H1 (cell line): Measurements from ENCODE around the gene PKD2. TPM values are rescaled to one million over a fixed set of nuclear protein-coding genes. Genes with fewer than 3 reads are reported as not detected.

ENCODE experiments used
- CTCF ChIA-PET: fragments of 300-600 bp; sonication (Branson Sonifier 250); formaldehyde crosslinking; loops from one replicate; lab custom pipeline; 2021; ENCODE audit not compliant: partially characterized antibody; lab: Charles Lee
- POLR2A ChIA-PET: fragments of 300-600 bp; sonication (Branson Sonifier 250); formaldehyde crosslinking; loops from one replicate; lab custom pipeline; 2021; ENCODE audit warnings: inconsistent platforms; ENCODE audit not compliant: partially characterized antibody; lab: Charles Lee
- DNase-seq, 2 experiments: peaks; one replicate each; pipeline versions ENCODE4 v3.0.0 to v3.0.0-alpha.2; 2010 to 2022; ENCODE audit warnings: low spot score in 2 of 2, low read depth in 1 of 2, mixed read lengths in 1 of 2
- FAIRE-seq: peaks from 2 replicates; lab custom pipeline; 2011; peaks lifted over from hg19 to GRCh38; lab: Jason Lieb, UNC
- H2AFZ ChIP-seq: 2 replicates; pipeline ENCODE4 v1.8.1; 2012; ENCODE audit warnings: low read length, inconsistent platforms
- H2AK5ac ChIP-seq: 2 replicates; pipeline ENCODE4 v1.6.1; 2013; ENCODE audit warnings: low read depth, low read length
- H2BK120ac ChIP-seq: replicated peaks from 2 replicates; pipeline ENCODE3; 2013; ENCODE audit warnings: low read depth, low read length, inconsistent platforms
- H2BK12ac ChIP-seq: 2 replicates; pipeline ENCODE4 v1.6.1; 2013; ENCODE audit warnings: low read depth, low read length
- H2BK15ac ChIP-seq: 2 replicates; pipeline ENCODE4 v1.6.1; 2013; ENCODE audit warnings: low read length
- H2BK20ac ChIP-seq: 2 replicates; pipeline ENCODE4 v1.6.1; 2013; ENCODE audit warnings: low read length
- H2BK5ac ChIP-seq: 2 replicates; pipeline ENCODE4 v1.6.1; 2013; ENCODE audit warnings: low read depth, low read length
- H3K14ac ChIP-seq: 2 replicates; pipeline ENCODE4 v1.6.1; 2013; ENCODE audit warnings: inconsistent platforms; ENCODE audit not compliant: insufficient read length
- H3K18ac ChIP-seq: 2 replicates; pipeline ENCODE4 v1.6.1; 2013; ENCODE audit warnings: low read length; ENCODE audit errors: extremely low read depth
- H3K23ac ChIP-seq: 2 replicates; pipeline ENCODE4 v1.6.1; 2013; ENCODE audit warnings: inconsistent platforms; ENCODE audit not compliant: insufficient read length
- H3K23me2 ChIP-seq: 2 replicates; pipeline ENCODE4 v1.6.1; 2013; ENCODE audit warnings: low read depth, low read length
- H3K27ac ChIP-seq: 2 replicates; pipeline ENCODE4 v1.6.1; 2011; ENCODE audit warnings: low read depth, low read length, inconsistent platforms
- H3K27me3 ChIP-seq, 4 experiments: replicated peaks in 1 of 4; 1 replicate in 1 of 4; 2 replicates in 3 of 4; pipeline versions ENCODE4 v1.6.1 to v1.8.1; 2011 to 2013; ENCODE audit warnings: low read length in 3 of 4, mild to moderate bottlenecking in 3 of 4, inconsistent platforms in 2 of 4, mixed read lengths in 2 of 4, moderate library complexity in 1 of 4; ENCODE audit not compliant: control insufficient read depth in 3 of 4, insufficient read depth in 3 of 4; ENCODE audit errors: extremely low read depth in 1 of 4
- H3K36me3 ChIP-seq, 4 experiments: 2 replicates each; pipeline versions ENCODE4 v1.6.1 to v1.8.1; 2011 to 2013; ENCODE audit warnings: mild to moderate bottlenecking in 4 of 4, low read length in 3 of 4, moderate library complexity in 2 of 4, control low read depth in 1 of 4, inconsistent platforms in 1 of 4; ENCODE audit not compliant: insufficient read depth in 4 of 4, control insufficient read depth in 2 of 4
- H3K4ac ChIP-seq: replicated peaks from 2 replicates; pipeline ENCODE3; 2013; ENCODE audit warnings: low read length, low read depth, mixed read lengths, inconsistent platforms; ENCODE audit not compliant: insufficient read length
- H3K4me1 ChIP-seq, 4 experiments: replicated peaks in 1 of 4; 1 replicate in 1 of 4; 2 replicates in 3 of 4; pipeline versions ENCODE4 v1.6.1 to v1.8.1; 2011 to 2013; ENCODE audit warnings: low read length in 3 of 4, inconsistent platforms in 2 of 4, mixed read lengths in 1 of 4; ENCODE audit not compliant: insufficient read depth in 4 of 4, control insufficient read depth in 3 of 4
- H3K4me2 ChIP-seq, 2 experiments: 2 replicates each; pipeline versions ENCODE4 v1.6.1 to v1.8.1; 2011 to 2013; ENCODE audit warnings: low read depth in 2 of 2, low read length in 2 of 2, control low read depth in 1 of 2, inconsistent platforms in 1 of 2, mild to moderate bottlenecking in 1 of 2; ENCODE audit not compliant: insufficient read depth in 1 of 2
- H3K4me3 ChIP-seq, 4 experiments: fragments of 200-600, 300-600 bp in 1 of 4; sonication (generic), shearing (Covaris generic), sonication (Bioruptor Twin) in 1 of 4; 2 replicates each; pipeline versions ENCODE4 v1.5.1 to v1.8.1; 2011 to 2016; ENCODE audit warnings: low read length in 4 of 4, low read depth in 3 of 4, control low read depth in 2 of 4, inconsistent platforms in 2 of 4, mild to moderate bottlenecking in 2 of 4, mixed read lengths in 1 of 4, moderate library complexity in 1 of 4; ENCODE audit not compliant: insufficient read depth in 2 of 4; ENCODE audit errors: extremely low read depth in 1 of 4
- H3K56ac ChIP-seq: replicated peaks from 2 replicates; pipeline ENCODE3; 2013; ENCODE audit warnings: low read depth, mild to moderate bottlenecking, mixed read lengths, low read length, inconsistent platforms; ENCODE audit not compliant: insufficient read length
- H3K79me1 ChIP-seq: 2 replicates; pipeline ENCODE4 v1.6.1; 2013; ENCODE audit warnings: low read depth, low read length, control low read depth
- H3K79me2 ChIP-seq, 2 experiments: 2 replicates each; pipeline versions ENCODE4 v1.6.1 to v1.8.1; 2012 to 2013; ENCODE audit warnings: low read length in 2 of 2, mild to moderate bottlenecking in 2 of 2, inconsistent platforms in 1 of 2; ENCODE audit not compliant: insufficient read depth in 2 of 2, control insufficient read depth in 1 of 2
- H3K9ac ChIP-seq, 4 experiments: replicated peaks in 1 of 4; 1 replicate in 1 of 4; 2 replicates in 3 of 4; pipeline versions ENCODE4 v1.6.1 to v1.8.1; 2011 to 2013; ENCODE audit warnings: low read depth in 3 of 4, low read length in 3 of 4, control low read depth in 2 of 4, mild to moderate bottlenecking in 2 of 4, moderate library complexity in 2 of 4, inconsistent platforms in 1 of 4; ENCODE audit errors: extremely low read depth in 1 of 4
- H3K9me3 ChIP-seq, 2 experiments: 2 replicates each; pipeline versions ENCODE4 v1.6.1 to v1.8.1; 2012 to 2013; ENCODE audit warnings: mild to moderate bottlenecking in 2 of 2, moderate library complexity in 2 of 2, control low read depth in 1 of 2, inconsistent platforms in 1 of 2, low read depth in 1 of 2, low read length in 1 of 2, mixed read lengths in 1 of 2; ENCODE audit not compliant: insufficient read depth in 2 of 2
- H4K20me1 ChIP-seq, 2 experiments: replicated peaks in 1 of 2; 2 replicates each; pipeline versions ENCODE3 to v1.8.1; 2011 to 2013; ENCODE audit warnings: inconsistent platforms in 2 of 2, low read length in 2 of 2, mild to moderate bottlenecking in 1 of 2; ENCODE audit not compliant: insufficient read depth in 2 of 2, control insufficient read depth in 1 of 2
- H4K5ac ChIP-seq: 2 replicates; pipeline ENCODE4 v1.6.1; 2013; ENCODE audit warnings: low read length, low read depth, mixed read lengths, inconsistent platforms; ENCODE audit not compliant: insufficient read length
- H4K8ac ChIP-seq: 2 replicates; pipeline ENCODE4 v1.8.0; 2013; ENCODE audit warnings: mild to moderate bottlenecking, moderate library complexity, low read length, inconsistent platforms; ENCODE audit not compliant: insufficient read depth; ENCODE audit errors: extremely low read depth
- H4K91ac ChIP-seq: replicated peaks from 2 replicates; pipeline ENCODE3; 2013; ENCODE audit warnings: low read length, mixed read lengths, inconsistent platforms; ENCODE audit not compliant: insufficient read length
- BACH1 ChIP-seq: IDR thresholded peaks from 2 replicates; pipeline ENCODE4 v1.6.1; 2012; ENCODE audit warnings: low read length, improper control_type of control experiment
- EGR1 ChIP-seq: IDR thresholded peaks from 2 replicates; pipeline ENCODE4 v1.6.1; 2011; ENCODE audit warnings: low read depth, low read length, borderline replicate concordance
- GABPA ChIP-seq: IDR thresholded peaks from 2 replicates; pipeline ENCODE4 v1.6.1; 2011; ENCODE audit warnings: mild to moderate bottlenecking, low read length, moderate library complexity, borderline replicate concordance; ENCODE audit not compliant: insufficient read depth
- HDAC2 ChIP-seq, 2 experiments: fragments of 300-600 bp in 1 of 2; sonication (generic) in 1 of 2; IDR thresholded peaks; 2 replicates each; pipeline ENCODE4 v1.6.1; 2011 to 2012; ENCODE audit warnings: low read depth in 2 of 2, low read length in 2 of 2, mild to moderate bottlenecking in 2 of 2, moderate library complexity in 2 of 2, borderline replicate concordance in 1 of 2, inconsistent platforms in 1 of 2
- JUN ChIP-seq: IDR thresholded peaks from 2 replicates; pipeline ENCODE4 v1.6.1; 2011; ENCODE audit warnings: low read depth, mild to moderate bottlenecking, improper control_type of control experiment, low read length
- KDM5A ChIP-seq: fragments of 200-600 bp; IDR thresholded peaks from 2 replicates; pipeline ENCODE4 v1.7.1; 2012; ENCODE audit warnings: mild to moderate bottlenecking, low read length, inconsistent platforms, mixed read lengths
- NANOG ChIP-seq: IDR thresholded peaks from 2 replicates; pipeline ENCODE4 v1.6.1; 2011; ENCODE audit warnings: low read length, low read depth, mild to moderate bottlenecking, inconsistent platforms; ENCODE audit not compliant: insufficient read depth, poor library complexity, severe bottlenecking
- PHF8 ChIP-seq: fragments of 200-600 bp; sonication (generic); conservative IDR thresholded peaks from 2 replicates; pipeline ENCODE4 v1.7.1; 2012; ENCODE audit warnings: low read depth, mild to moderate bottlenecking, inconsistent platforms, low read length, moderate library complexity
- RBBP5 ChIP-seq: IDR thresholded peaks from 2 replicates; pipeline ENCODE4 v1.7.1; 2012; ENCODE audit warnings: low read depth, mild to moderate bottlenecking, inconsistent platforms, low read length, moderate library complexity, borderline replicate concordance
- RXRA ChIP-seq: IDR thresholded peaks from 2 replicates; pipeline ENCODE4 v1.6.1; 2011; ENCODE audit warnings: low read depth, mild to moderate bottlenecking, low read length, moderate library complexity; ENCODE audit not compliant: insufficient read depth
- SIRT6 ChIP-seq: IDR thresholded peaks from one replicate; pipeline ENCODE4 v1.7.1; 2012; ENCODE audit warnings: low read length, inconsistent platforms
- SP2 ChIP-seq: IDR thresholded peaks from 2 replicates; pipeline ENCODE4 v1.6.1; 2012; ENCODE audit warnings: mild to moderate bottlenecking, low read length, inconsistent platforms
- SUZ12 ChIP-seq: fragments of 200-600 bp; sonication (generic); IDR thresholded peaks from 2 replicates; pipeline ENCODE4 v1.6.1; 2012; ENCODE audit warnings: mild to moderate bottlenecking, inconsistent platforms, low read length, moderate library complexity, mixed read lengths
- WGBS, 2 experiments: shearing (Covaris generic) in 1 of 2; methylation state at CpG; one replicate each; pipeline versions ENCODE4 v1.1.6 to v1.1.7; 2013 to 2015; ENCODE audit warnings: low lambda C conversion rate in 2 of 2, mixed read lengths in 2 of 2, inconsistent platforms in 1 of 2, low coverage in 1 of 2, missing lambda C conversion rate in 1 of 2; ENCODE audit not compliant: insufficient replicate concordance in 2 of 2, insufficient coverage in 1 of 2, insufficient read length in 1 of 2; ENCODE audit errors: extremely low coverage in 1 of 2, missing lambda C conversion rate in 1 of 2; 5-methylcytosine and 5-hydroxymethylcytosine counted together
- polyA plus RNA-seq, 7 experiments: library from polyadenylated mRNA; depleted of rRNA in 3 of 7; stranded (reverse) in 5 of 7; unstranded in 2 of 7; fragments of >200 nt in 5 of 7; fragments of 200-250 nt in 2 of 7; gene quantifications; 1 replicate in 5 of 7; 2 replicates in 1 of 7; 4 replicates in 1 of 7; pipeline versions ENCODE4 v1.2.1 to v1.2.3, GENCODE V29; 2011 to 2013; ENCODE audit warnings: missing spikeins in 2 of 7, mixed read lengths in 2 of 7
- total RNA-seq: library from RNA; stranded (reverse); fragmentation: NEBNext Ultra II Directional; extraction: Animal tissue kit (Norgen Biotek cat#: 25700); gene quantifications from 2 replicates; pipeline ENCODE4 v1.2.1, GENCODE V29; 2021
- TF ChIP-seq, protein P1 (sequence below): IDR thresholded peaks from 2 replicates; pipeline ENCODE4 v1.6.1; 2011; ENCODE audit warnings: low read depth, mild to moderate bottlenecking, low read length; ENCODE audit not compliant: insufficient read depth

Gene PKD2
- total and polyA plus RNA-seq, 2 of the 8 experiments (the other 6 are each of a cell fraction or from before 2014, with no cell fraction given): 16.0 to 32.0 TPM

DNA sequence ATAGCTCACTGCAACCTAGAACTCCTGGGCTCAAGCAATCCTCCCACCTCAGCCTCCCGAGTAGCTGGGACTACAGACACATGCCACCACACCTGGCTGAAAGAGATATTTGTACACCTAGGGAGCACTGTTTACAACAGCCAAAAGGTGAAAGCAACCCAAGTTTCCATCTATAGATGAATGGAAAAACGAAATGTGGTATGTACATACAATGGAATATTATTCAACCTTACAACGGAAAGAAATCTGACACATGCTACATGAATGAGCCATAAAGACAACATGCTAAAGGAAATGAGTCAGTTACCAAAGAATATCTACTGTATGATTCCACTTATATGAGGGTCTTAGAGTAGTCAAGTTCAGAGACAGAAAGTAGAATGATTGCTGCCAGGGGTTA is 98.8 kb downstream of the PKD2 start:
- Histone ChIP-seq H3K4ac (no peak overlapping the region), H2BK120ac (no peak overlapping the region), H2BK5ac (no peak overlapping the region), H3K27ac (no peak overlapping the region), H3K56ac (no peak overlapping the region), H2AK5ac (no peak overlapping the region), H3K23ac (no peak overlapping the region), H3K79me2 (no peaks in the 10 kb centered on the region), H3K4me1 (no peaks in the 10 kb centered on the region), H2BK15ac (no peak overlapping the region), H3K23me2 (no peaks in the 10 kb centered on the region), H4K91ac (no peak overlapping the region), H4K8ac (no peak overlapping the region), H3K18ac (no peak overlapping the region), H3K27me3 (no peaks in the 10 kb centered on the region), H3K36me3 (no peaks in the 10 kb centered on the region), H3K14ac (no peak overlapping the region), H3K4me2 (no peak overlapping the region), H4K5ac (no peak overlapping the region), H3K9ac (no peak overlapping the region), H3K4me3 (no peak overlapping the region), H2AFZ (no peak overlapping the region), H4K20me1 (no peaks in the 10 kb centered on the region), H3K9me3 (no peaks in the 10 kb centered on the region), H2BK20ac (no peak overlapping the region), H3K79me1 (no peaks in the 10 kb centered on the region), H2BK12ac (no peak overlapping the region)
- FAIRE-seq (no peak), DNase-seq (no peak)
- POLR2A ChIA-PET: no interaction called here
- CTCF ChIA-PET: no interaction called here
- WGBS, 2 experiments: 90% methylated on average over 3 of the region's 3 CpGs; no CpG with 5 or more reads in 1 of the 2 experiments
- TF ChIP-seq, protein P1, sequence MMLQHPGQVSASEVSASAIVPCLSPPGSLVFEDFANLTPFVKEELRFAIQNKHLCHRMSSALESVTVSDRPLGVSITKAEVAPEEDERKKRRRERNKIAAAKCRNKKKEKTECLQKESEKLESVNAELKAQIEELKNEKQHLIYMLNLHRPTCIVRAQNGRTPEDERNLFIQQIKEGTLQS: no peak
- no peak for TF ChIP-seq KDM5A
- TF ChIP-seq SIRT6: no peak
- no peak for TF ChIP-seq SP2
- no peak for TF ChIP-seq PHF8
- TF ChIP-seq SUZ12: no peak
- no peak for TF ChIP-seq BACH1
- no peak for TF ChIP-seq HDAC2 (IDR thresholded peaks at IDR 0.05; ENCODE audit: borderline replicate concordance in 1 of 2, low read depth in 2 of 2, low read length in 2 of 2)
- TF ChIP-seq NANOG: no peak
- TF ChIP-seq EGR1: no peak
- TF ChIP-seq GABPA: no peak
- no peak for TF ChIP-seq RXRA
- TF ChIP-seq JUN: no peak
- TF ChIP-seq RBBP5: no peak
